CD4-positive, alpha-beta T cell treated with Interferon gamma for 1 hour (primary cell): ENCODE results near the gene WFS1.

Experiments used
- DNase-seq: peaks from one replicate; pipeline ENCODE4 v3.0.0-alpha.2; 2020

WFS1 gene

DNA sequence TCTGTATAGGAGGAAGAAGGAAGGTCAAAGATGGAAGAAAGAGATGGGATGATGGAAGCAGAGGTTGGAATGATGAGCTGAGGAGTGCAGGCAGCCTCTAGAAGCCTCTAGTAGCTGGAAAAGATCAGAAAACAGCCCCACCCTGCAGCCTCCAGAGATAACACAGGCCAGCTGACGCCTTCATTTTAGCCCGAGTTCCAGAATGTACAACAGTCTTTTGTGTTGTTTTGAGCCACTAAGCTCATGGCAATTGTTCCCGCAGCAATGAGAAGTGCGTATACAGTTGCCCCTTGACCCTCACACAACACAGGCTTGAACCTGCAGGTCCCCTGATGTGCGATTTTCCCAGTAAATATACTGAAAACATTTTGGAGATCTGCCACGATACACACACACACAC, 72.0 kb downstream of the WFS1 start:
- DNase-seq, result no peak

DNA sequence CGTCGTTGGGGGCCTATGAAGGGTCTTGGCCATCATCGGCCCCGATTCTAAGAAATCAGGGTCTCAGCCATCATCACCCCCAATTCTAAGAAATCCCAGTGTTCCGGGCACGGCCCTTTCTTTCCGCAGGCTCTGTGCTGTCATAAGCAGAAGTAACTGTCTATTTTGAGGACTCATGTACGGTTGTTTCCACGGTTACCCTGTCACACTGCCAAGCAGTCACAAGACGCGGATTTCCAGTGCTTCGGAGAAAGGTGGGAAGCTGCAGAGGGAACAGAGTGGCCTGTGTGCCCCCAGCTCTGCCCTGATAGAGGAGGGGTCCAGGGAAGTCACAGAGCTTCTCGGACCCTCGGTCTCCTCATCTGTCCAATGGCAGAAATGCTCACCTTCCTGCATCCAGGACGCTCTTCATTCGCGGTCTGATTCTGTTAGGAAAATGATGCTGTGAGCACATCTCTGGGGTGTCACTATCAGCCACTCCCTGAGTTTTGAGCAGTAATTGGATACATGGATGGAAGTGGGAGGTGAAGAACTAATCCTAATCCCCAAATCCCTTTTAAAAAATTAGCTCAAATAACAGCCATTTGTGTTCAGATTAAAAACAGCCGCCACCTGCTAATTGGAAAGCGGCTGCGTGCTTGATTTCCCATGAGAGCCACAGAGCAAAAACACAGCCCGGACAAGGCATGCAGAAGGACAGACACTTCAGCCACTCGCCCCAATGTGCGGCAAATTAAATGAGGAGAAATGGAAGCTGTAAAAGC, 73.1 kb downstream of the WFS1 start:
- no peak for DNase-seq

DNA sequence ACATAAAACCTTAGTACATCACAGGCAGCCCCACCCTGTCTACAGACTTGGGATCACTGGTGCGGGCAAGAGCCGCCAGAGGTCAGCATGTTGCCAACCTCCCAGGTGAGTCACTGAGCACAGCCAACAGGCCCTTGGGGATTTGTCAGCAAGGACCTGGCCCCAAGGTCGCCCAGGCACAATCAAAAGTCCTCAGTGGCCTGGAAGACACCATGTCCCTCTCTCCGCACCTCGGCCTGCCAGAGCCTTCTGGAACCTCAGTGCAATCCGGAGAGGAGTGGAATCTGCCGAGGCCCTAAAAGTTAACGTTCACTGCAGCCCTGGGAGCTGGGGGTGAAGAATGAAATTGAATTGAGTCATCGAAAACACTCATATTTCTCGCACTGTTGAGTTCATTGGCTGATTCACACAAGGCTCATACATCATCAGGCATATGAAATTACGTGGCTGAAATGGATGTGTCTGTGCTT, 74.3 kb downstream of the WFS1 start:
- DNase-seq, result no peak

DNA sequence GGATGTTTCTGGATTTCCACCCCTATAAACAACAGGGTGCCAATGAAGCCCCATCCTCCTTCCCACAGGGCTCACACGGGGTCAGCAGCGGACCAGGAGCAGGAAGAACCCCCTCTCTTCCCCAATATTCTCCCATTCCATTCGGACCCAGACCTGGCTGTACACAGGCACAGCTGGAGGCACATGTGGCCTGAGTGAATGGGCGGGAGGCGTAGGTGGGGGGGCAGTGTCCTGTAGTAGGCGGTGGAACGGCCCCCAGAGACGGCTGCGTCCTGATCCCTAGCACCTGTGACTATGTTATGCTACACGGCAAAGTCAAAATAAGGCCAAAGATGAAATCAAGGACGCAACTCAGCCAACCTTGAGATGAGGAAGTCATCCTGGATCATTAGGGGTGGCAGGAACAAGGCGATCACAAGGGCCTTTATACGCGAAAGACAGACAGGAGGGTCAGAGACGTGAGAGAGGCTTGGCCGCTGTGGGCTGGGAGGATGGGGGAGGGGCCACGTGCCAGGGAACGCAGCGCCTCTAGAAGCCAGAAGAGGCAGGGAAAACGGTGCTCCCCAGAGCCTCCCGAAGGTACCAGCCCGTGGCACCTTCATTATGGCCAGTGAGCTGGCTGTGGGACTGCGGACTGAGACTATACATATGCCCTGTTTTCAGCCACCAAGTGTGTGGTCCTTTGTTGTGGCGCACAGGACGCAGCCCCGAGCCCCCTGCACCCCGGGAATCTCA, 75.6 kb downstream of the WFS1 start:
- no peak for DNase-seq

DNA sequence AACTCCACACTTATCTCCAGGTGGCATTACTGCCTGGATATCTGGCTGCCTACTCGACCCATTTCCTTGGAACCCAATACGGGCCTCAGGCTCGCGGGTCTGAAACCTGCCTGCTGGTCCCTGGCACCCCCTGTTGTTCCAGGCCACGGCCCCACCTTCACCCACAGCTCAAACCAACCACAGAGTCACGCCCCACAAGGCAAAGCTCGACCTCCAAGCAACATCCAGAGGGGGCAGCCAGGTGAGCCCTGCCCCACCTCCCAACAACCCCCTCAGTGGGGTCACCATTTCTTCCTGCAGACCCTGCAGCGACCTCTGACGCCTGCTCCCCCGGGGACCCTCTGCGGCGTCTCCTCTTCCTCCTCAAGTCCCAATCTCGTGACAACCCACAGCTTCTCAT, 76.2 kb downstream of the WFS1 start:
- DNase-seq, result no peak

DNA sequence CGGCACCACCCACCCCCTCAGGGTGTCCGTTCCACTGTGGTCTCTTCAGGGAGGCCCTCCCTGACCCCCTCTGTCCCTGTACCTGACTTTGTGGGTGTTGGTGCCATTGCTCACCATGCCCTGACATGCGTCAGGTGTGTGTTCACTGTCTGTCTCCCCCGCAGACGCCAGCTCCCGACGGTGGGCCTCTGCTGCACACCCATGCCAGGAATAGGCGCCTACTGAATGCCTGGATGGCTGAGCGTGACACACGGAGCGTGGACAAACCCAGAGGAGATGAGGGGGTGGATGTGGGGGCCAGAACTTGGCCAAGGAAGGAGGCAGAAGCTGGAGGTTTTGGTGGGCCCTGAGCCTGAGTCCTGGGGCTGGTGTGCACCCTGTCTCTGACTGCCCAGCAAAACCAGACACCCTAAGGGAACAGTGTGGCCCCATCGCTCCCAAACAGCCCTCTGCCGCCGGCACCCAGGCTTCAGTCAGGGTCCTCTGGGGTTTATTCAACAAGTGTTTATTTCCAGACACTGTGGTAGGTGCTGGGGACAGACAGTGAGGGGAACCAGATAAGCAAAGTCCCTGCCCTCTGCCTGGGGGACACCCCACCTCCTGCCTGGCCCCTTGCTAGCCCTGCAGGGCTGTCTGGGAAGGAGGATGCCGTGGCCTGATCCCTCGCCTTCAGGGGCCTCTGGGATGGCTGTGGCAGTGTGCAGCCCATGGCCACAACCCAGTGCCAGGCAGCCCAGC, 76.9 kb downstream of the WFS1 start:
- no peak for DNase-seq

DNA sequence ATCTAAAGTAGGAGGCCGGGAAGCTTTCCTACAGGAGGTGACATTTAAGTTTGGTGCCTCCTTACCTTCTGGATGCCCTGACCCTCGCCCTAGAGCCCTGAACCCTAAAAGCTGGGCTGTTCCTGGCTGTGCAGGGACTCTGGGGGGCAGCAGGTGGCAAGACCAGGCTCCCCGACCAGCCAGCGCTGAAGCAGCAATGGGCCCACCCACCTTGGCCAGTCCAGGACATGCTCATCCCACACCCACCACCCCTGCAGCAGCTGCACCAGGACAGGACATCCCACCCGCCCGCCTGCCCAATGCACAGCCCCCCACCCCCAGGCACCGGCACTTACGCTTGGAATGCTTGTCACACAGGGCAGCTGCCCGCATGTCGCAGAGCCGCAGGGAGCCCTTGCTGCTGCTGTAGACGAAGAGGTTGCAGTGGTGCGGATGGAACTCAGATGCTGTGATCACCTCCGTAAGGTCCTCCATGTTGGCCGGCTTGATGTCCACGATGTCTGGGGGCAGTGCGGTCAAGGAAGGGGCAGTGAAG, 77.9 kb downstream of the WFS1 start:
- DNase-seq, result no peak

DNA sequence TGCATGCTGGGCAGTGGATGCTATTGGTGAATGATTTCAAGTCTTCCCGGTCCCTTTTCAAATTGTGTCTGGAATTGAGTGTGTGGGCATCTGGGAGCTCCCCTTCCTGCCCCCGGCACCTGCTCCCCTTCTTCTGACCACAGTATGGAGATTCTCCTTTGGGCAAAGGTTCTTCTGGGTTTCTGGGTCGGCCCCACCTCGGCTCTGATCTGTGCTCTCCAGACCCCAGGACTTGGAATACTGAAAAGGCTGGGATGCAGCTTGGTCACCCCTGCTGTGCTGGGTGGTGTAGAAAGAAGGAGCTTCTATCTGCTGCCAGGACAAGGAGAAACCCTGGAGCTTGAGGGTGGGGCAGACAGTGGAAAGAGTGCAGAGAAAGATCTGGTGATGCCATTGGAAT, 78.8 kb downstream of the WFS1 start:
- no peak for DNase-seq

DNA sequence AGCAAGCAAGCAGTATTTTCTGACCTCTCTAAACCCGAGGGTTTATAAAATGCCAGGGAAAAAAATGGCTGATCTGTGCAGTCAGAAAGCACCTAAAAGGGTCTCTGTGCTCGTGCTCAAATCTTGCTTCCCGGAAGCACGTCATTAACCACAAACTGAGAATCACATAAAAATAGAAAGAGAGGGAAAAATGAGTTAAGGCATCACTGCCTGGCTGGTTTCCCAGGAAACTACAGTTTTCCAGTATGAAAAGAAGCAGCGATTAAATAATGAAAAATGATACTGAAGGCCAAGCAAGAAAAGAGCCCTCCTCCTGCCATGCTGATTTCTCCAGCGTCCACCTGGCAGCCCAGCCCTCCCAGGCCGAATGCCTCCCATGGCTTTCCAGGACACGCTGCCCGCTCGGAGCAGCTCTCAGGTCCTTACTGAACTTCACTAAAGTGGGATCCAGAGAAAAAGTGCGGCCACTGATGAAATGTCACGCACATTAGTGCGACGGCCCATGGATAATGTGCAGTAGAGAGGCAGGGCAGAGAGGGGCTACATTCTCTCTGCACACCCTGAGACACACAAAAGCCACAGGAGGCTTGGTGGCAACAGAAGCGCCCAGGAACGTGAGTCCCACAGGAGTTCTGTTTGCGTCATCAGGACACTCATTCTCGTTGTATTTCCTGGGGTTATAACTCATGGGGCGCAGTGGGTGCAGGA, 80.4 kb downstream of the WFS1 start:
- DNase-seq, result no peak

DNA sequence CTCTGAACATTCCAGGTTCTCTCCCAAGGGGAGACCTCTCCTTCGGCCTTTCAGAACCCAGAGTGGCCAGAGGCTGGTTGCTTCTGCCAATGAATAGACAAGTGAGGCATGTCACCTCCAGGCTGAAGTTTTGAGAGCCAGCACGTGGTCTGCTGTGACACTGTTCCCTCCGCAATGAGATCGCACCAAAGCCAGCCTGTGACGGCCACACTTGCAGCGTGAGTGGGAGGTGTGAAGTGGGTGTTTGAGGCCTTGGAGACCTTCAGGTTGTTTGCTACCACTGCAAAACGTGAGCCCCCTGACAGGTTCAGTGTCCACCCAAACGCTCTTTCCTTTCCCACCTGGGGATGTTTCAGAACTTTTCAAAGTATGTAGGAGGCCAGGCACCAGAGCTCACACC, 81.0 kb downstream of the WFS1 start:
- DNase-seq, result no peak

DNA sequence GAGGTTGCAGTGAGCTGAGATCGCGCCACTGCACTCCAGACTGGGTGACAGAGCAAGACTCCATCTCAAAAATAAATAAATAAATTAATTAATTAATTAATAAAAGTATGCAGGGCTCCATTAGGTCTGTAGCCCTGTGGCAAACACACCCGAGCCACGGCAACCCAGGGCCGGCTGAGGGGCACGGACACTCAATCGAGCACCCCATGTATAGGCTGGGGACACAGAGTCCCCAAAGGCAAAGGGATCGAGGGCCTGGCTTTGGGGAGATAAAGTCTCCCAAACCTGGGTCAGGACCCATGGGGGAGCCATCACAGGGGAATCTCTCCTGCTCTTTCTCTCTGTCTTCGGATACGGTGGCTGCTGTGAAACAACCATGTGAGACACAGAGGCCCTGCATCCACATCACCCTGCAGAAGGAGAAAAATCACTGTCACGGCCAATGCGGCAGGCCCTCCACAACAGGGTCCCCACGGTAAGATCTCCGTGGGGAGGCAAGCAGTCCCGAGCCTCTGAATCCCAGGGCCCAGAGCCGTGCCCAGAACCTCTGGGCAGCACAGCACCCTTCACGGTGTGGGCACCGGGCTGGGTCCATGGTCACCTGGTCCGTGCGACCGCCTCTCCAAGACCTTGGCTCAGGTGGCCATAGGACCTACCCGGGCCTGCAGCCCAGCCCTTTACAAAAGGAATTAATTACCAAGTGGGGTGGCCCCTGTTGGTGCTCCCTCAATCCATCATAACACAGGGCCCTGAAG, 81.8 kb downstream of the WFS1 start:
- DNase-seq, result no peak

DNA sequence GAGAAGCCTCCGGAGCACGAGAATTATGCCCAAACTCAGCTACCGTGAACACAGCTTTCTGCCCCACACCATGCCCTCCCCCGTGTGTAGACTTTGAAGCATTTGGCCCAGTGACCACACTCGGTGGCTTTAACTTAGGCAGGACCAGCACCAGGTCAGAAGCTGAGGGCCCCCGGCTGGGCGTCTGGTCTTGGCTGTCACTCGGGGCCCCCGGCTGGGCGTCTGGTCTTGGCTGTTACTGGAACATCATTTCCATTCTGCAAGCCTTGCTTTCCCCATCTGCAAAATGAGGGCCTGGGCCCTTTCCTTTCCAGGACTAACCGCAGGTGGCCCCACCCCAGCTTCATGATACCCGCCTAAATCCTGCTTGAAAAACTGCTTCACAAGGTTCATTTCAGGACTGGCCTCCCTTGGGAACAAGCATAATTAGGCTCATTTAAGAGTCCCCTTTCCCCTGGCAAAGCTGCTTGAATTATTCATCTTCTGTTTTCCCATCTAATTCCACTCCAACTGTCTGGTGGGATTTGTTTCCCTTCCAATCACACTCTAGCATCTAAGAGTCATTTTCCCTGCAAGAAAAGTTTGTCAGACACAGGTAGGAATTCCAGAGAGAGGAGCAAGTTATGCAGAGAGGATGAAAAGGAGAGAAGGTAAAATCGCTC, 82.5 kb downstream of the WFS1 start:
- no peak for DNase-seq
